Panc1 (cell line): ENCODE data around the gene SOWAHB.

Experiments
- CTCF ChIP-seq: fragments of 450-650 bp; IDR thresholded peaks from 2 replicates; pipeline ENCODE4 v1.5.1; 2017; ENCODE audit warnings: mild to moderate bottlenecking
- POLR2AphosphoS5 ChIP-seq: IDR thresholded peaks from 2 replicates; pipeline ENCODE4 v1.6.1; 2012; ENCODE audit warnings: mild to moderate bottlenecking, low read depth, low read length, moderate library complexity
- REST ChIP-seq, 2 experiments: IDR thresholded peaks; 2 replicates each; pipeline ENCODE4 v1.6.1; 2011 to 2012; ENCODE audit warnings: low read depth in 2 of 2, control low read depth in 1 of 2, low read length in 1 of 2, mild to moderate bottlenecking in 1 of 2, moderate library complexity in 1 of 2; ENCODE audit not compliant: insufficient read depth in 1 of 2
- SIN3A ChIP-seq: IDR thresholded peaks from 2 replicates; pipeline ENCODE4 v1.6.1; 2012; ENCODE audit warnings: low read depth, mild to moderate bottlenecking, low read length, moderate library complexity, borderline replicate concordance; ENCODE audit not compliant: insufficient read depth
- TCF7L2 ChIP-seq: IDR thresholded peaks from 2 replicates; pipeline ENCODE4 v1.6.1; 2011; ENCODE audit warnings: mild to moderate bottlenecking, low read depth, low read length, inconsistent platforms

DNA sequence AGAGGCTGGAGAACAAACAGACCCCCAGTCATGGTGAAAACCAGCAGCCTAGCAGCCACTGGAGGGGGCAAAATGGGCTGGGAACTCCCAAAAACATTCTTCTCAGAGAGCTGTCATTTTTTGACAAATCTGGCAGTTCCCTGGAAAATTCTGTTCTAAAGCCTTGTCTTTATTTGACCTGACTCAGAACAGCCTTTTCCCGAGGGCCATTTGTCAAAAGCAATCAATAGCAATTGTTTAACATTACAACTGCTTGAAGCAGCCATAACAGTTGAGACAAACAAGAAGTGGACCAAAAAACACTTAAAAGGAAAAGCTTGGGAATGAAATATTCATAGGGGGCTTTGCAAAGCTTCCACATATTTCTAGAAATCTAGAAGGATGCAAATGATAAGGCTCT lies 39.6 kb downstream of the SOWAHB start:
- no peak for TF ChIP-seq CTCF
- TF ChIP-seq POLR2AphosphoS5, result no peak
- TF ChIP-seq REST (IDR thresholded peaks at IDR 0.05; ENCODE audit: insufficient read depth in 1 of 2, low read depth in 2 of 2, low read length in 1 of 2), result no peak
- no peak for TF ChIP-seq TCF7L2
- no peak for TF ChIP-seq SIN3A
